Forelimb muscle (tissue), 1 donor: ENCODE data around the gene KCNC3. TPM values are rescaled to one million over a fixed set of nuclear protein-coding genes. Genes with fewer than 3 reads are reported as not detected.
"Not testable (repeated sequence)": the region's sequence is repeated elsewhere in the genome, so short reads cannot be mapped to it uniquely, and the experiment has no call there.

Source experiments
- DNase-seq: peaks from one replicate; pipeline ENCODE4 v3.0.0-alpha.2; 2013; ENCODE audit warnings: low read depth
- polyA plus RNA-seq: library from polyadenylated mRNA; unstranded; fragments of 120-200 nt; gene quantifications from one replicate; pipeline ENCODE4 v1.2.1, GENCODE V29; 2013; ENCODE audit not compliant: insufficient read length

Gene KCNC3
- polyA plus RNA-seq, 1 donor = 1.3 TPM

DNA sequence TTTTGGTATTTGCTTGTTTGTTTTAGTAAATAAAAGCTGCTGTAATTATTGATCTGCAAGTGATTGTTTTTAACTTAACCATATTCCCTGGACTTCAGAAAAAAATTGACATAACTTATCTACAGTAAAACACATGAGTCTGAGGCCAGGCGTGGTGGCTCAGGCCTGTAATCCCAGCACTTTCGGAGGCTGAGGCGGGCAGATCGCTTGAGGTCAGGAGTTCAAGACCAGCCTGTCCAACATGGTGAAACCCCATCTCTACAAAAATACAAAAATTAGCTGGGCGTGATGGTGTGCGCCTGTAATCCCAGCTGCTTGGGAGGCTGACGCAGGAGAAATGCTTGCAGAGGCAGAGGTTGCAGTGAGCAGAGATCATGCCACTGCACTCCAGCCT, 24.3 kb upstream of the KCNC3 start:
- DNase-seq = not testable (repeated sequence)

- no peak for DNase-seq
Measured at GRCh38 chr19:50352242-50352641, 23.1 kb upstream of the KCNC3 start.

GRCh38 chr19:50349277-50350057, 20.3 kb upstream of the KCNC3 start:
- DNase-seq = no peak

DNA sequence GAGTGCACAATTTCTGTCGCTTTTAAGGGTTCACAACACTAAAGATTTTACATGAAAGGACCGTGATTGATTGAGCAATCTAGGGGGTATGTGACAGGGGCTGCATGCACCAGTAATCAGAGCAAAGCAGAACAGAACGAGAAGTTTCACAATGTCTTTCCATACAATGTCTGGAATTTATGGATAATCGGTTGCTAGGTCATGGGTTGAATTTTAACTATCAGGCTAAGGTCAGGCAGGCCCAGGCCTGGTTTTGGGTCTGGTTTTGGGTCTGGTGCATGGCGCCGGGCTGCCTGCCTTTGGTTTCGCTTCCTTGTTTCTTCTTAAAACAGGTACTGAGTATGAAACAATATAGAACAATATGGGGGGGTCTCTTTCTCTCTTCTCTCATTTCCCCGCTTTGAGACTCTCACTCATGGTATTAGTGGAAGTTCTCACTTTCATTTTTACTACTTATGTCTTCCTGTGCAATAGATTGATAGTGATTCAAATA, 18.0 kb upstream of the KCNC3 start:
- DNase-seq = not testable (repeated sequence)

- DNase-seq = no peak
Measured at GRCh38 chr19:50344661-50345318, 15.6 kb upstream of the KCNC3 start.

GRCh38 chr19:50341091-50341564, 12.0 kb upstream of the KCNC3 start:
- no peak for DNase-seq

DNA sequence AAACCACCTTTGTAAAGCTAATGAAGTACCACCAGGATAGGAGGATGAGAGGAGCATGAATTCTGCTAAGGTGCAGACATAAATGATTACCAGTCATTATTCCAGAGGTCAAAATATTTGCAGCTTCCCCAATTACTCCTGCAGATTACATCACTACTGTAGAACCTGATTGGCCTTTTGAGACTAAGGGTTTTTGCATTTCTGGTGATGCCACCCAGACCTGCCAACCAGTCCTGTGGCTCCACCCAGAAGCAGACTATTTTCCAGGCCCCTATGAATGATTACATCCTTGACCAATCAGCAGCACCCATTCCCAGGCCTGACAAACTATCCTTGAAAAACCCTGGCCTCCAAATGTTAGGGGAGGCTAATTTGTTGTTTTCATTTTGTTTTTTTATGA, 11.2 kb upstream of the KCNC3 start:
- no peak for DNase-seq

DNA sequence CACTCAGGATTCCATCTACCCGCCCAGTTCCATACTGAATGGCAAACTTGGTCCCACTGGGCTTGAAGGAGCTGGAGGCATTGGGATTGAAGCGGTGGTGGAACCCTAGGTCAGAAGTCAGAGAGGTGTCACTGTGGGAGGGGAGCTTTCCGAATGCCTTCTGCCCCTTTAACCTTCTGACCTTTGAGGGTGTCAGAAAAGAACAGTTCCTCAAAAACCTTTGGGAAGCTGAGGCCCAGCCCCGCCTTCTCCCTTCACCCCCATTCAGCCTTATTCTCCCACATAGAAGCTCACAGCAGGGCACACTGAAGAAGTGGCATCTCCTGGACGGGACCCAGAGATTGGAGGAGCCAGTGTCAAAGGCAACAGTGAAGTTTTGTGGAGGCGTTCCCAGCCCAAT, 7.9 kb upstream of the KCNC3 start:
- DNase-seq = not testable (repeated sequence)

DNA sequence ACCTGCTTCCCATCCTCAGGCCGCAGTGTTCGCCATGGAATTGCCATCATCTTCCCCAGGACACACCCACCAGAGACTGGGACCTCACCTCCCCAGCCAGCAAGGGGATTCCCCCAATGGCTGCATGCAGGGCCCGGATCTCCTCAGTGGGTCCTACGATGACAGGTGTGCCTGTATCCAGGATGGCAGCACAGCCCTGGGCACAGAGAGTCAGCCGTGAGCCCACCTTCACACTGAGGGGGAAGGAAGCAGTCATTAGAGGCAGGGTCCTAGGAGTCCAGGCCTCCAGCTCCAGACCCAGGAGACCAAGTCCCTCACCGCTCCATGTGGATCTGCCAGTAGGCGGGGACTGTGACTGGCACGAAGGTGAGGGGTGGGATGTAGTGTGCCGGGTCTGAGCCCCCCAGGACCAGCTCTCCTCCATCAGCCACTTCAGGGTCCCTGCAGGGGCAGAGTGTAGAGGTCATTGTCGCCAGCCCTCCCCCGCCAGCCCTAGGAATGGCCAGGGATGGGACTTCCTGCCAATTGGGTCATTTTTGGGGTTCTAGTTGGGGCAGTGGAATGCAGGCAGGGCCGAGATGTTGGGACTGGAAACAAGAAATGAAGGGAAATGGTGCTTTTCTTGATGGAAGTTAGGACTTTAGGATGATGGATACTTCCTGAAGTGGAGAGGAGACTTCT, 5.7 kb upstream of the KCNC3 start:
- no peak for DNase-seq

DNA sequence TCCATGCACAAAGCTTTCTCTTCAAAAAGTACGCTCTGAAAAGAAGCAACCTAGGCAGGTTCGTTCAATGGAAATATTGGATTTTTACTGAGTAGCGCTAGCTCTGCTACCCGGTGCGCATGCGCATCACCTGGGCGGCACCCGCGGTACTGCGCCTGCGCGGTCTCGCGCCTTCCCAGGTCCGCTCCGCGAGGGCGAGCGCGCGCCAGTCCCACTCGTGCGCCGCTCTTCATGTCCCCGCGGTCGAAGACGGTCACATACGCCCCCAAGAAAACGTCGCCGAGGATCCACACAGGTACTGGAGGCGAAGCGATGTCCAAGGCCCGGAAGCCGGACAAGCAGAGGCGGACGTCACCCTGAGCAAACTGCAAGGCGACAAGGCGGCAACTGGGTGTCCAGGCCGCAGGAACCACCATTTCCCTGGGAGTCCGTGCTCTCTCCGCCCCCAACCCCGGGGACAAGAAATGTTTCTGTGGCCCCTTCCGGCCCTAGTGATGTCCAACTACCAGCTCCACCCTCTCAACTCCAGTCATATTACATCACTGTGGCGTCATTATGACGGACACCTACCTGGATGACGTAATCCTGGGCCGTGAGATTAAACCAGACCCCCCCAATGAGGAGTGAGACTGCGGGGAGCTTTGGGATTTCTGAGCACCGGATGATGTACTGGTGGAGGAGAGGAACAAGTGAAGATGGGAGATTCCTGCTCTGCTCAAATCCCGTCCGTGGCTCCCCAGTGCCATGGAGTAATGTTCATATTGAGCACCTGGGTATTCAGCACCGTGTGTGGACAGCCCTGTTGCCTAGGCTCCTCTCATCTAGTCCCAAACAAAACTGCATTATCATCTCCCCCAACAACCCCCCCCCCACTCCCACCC, 4.8 kb upstream of the KCNC3 start:
- no peak for DNase-seq

- no peak for DNase-seq
Measured at GRCh38 chr19:50333235-50333736, 4.1 kb upstream of the KCNC3 start.

DNA sequence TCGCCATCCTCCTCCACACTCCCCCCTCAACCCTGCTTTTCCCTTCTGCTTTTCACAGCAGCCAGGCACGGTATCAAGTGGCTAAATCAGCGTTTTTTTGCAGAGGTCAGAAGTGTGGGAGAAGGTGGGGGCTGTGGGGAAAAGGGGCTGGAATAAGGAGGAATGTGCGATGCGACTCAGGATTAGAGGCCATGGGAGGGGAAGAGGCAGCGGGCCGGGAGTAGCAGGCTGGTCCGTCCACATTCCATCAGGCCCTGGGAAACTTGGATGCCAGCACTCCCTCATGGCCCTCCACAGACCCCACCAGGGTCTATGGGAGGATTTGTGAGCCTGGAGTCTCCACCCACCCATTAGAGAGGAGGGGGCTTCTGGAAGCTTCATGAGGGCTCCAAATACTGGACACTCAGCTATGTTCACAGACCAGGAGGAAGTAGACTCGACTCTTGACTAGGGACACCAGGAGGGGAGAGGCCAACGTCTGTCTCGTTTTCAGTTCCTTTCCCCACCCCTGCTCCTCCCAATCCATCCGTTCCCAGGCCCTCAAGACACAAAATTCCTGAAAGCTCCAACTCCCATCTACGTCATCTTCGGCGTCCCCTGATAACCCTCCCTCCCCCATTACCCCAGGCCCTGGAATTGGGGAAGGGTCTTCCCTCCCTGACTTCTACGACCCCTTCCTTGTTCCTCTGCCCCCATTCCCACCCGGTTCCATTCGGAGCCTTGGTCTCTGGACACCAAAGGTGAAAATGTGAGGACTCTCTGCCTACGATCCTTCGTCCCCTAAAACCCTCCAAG, 3.3 kb upstream of the KCNC3 start:
- no peak for DNase-seq

GRCh38 chr19:50331994-50332243, 2.7 kb upstream of the KCNC3 start:
- DNase-seq = no peak

GRCh38 chr19:50331221-50331993, 2.2 kb upstream of the KCNC3 start:
- DNase-seq = no peak

DNA sequence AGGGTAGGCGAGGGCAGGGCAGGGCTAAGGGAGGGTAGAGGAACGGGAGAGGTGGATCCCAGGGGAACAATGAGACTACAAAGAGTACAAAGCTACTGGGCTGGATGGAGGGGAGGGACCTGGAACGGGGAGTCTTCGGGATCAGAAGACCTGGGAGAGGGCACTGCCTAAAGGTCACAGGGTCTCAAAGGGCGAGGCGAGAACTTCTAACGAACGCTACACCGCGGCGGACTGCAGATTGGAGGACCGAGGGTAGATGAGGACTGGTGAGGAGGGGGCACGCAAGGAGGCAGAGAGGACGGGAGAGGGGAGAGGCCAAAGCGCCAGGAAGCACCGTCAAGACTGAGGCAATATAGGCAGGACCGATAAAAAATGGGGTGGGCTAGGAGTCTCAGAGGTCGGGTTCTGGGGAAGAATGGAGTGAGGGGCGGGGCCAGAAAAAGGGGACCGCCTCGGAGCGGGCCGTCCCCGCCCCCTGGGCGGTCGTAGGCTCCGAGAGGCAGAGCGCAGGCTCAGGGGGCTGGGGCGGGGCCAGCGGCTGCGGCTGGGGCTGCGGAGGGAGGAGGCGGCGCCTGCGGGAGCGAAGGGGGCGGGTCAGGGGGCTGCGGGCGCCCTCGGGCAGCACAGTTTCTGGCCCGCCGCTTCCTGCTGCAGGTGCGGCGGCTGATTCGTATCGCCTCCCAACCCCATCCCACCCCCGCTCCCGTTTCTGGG, 1.3 kb upstream of the KCNC3 start:
- no peak for DNase-seq

GRCh38 chr19:50329926-50330294, 733 bp upstream of the KCNC3 start:
- not testable (repeated sequence) for DNase-seq

- DNase-seq = no peak
Measured at GRCh38 chr19:50328873-50329145, 368 bp downstream of the KCNC3 start.

- no peak for DNase-seq
Measured at GRCh38 chr19:50328224-50328872, 829 bp downstream of the KCNC3 start.
